Ishikawa (cell line): ENCODE measurements around the gene CYFIP2.

Experiments
- FOXM1 ChIP-seq: IDR thresholded peaks from 2 replicates; pipeline ENCODE4 v1.6.1; 2012; ENCODE audit warnings: low read depth, borderline replicate concordance
- ZBTB7A ChIP-seq: IDR thresholded peaks from 2 replicates; pipeline ENCODE4 v1.6.1; 2012; ENCODE audit warnings: low read depth

GRCh38 chr5:157342822-157343402 lies 77.0 kb downstream of the CYFIP2 start:
- TF ChIP-seq FOXM1 (no peak), ZBTB7A (no peak)
